Epidermal melanocyte (primary cell): ENCODE data around the gene TJP3.

Experiments
- DNase-seq: peaks from one replicate; pipeline ENCODE4 v3.0.0; 2011; ENCODE audit warnings: low spot score; ENCODE audit not compliant: insufficient read length

TJP3 gene

DNA sequence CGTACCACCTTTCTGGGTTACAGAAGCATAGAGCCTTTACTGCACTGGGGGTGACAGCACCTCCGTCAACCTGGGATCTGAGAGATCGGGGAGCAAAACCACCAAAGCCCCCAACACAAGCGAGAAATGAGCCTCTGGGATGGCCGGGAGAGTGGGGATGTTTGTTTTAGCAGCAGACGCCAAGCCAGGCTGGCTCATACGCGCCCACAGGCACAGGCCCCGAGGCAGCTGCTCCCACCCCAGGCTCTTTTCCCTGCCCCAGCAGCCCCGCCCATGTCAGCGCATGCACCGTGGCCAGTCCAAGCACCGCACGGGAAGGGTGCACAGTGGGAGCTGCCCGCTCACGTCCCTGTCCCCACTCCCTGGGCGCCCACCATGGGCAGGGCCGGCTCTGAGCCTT is 16.5 kb upstream of the TJP3 start:
- DNase-seq: no peak

DNA sequence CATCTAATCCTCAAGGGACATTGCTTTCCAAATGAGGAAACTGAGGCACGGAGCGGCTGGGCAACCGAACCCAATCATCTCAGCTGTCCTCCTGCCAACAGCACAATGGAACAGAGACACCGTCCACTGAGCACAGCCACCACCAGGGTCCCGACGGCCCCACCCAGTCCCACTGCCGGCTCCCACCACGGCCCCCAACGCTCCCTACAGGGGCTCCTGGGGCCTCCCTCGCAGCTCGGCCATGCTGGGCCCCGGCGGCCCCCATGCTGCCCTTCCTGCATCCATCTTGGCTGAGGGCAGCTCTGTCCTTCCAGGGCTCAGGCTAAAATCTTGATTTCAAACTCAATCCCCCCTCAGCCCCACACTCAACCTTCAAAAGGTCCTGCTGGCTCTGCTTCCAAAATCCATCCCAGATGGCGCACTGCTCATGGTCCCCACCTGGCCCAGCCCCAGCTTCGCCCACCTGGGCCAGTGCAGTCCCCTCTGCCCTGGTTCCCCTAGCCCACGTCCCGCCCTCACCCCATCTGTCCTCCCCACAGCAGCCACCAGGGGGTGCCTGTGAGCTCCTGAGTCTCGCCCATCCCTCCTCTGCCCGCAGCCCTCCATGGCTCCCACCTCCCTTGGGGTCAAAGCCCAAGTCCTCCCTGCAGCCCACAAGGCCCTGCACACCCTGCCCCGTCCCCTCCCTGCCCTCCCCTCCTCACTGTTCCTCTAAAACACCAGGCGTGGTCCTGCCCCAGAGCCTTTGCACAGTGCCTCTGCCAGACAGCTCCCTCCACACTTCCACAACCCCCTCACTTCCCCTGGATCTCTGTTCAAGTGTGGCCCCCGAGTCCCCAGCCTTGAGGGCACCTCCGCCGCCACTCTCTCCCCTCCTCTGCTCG is 15.8 kb upstream of the TJP3 start:
- no peak for DNase-seq

DNA sequence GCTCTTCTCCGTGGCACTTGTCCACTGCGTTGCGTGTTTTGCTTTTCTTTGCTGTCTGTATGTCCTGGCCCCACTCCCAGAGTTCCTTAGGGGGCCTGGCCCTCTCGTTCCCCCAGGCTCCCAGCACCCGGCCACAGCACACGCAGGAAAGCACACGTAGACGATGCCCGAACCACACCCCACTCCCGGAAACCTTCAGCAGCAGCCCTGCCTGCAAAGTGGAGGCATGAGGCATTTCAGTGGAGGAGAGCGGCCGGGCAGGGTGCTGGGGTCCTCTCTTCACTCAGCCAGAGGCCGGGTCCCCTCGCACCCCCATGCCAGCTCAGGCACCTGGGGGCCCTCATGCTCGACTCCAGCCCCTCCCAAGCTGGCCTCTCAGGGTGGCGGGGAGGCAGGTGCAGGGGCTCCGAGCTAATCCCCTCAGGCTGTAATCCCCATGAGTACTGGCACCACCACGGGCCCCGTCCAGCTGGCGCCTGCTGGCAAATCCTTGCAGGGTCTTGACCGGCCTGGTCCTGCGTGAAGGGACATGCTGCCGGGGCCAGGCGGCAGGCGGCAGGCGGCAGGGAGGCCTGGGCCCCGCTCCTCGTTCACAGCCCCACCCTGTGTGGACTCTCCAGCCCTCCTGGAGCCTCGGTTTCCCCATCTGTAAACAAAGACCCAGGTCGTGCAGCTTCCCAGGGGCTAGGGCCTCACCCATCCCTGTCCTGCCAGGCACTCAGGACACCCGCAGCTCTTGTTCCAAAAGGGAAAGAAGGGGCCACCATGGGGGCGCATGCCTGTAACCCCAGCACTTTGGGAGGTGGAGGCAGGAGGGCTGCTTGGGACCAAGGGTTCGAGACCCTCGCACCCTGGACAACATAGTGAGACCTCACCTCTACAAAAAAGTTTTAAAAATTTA is 14.9 kb upstream of the TJP3 start:
- no peak for DNase-seq

DNA sequence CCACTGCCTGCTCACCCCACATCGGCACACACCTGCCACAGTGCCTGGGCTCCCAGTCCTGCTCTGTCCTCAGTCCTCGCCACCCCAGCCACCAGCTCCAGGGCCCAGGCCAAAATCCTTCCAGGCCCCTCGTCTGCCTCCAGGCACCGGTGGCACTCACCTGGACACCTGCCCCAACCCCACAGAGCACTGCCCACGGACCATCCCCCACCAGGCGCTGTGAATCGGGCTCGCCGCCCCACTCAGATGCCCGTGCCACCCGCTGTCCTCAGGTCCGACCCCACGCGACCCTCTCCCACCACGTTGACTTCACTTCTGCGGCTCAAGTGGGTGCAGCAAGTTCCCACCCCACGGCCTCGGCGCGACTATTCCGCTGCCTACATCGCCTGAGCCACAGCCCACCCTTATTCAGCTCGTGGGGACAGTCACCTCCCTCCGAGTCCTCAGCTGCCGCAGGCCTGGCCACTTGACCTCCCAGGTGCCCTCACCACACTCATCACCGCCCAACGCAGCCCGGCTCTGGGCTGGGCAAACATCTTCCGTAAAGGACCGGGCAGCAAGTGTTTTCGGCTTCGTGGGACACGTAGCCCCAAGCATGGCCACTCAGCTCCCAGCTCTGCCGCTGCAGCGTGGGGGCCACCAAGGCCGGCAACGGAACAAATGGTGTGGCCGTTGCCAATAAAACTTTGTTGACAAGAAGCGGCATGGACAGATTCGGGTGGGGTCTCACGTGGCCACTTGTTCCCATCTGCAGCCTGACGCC is 13.6 kb upstream of the TJP3 start:
- DNase-seq: no peak

DNA sequence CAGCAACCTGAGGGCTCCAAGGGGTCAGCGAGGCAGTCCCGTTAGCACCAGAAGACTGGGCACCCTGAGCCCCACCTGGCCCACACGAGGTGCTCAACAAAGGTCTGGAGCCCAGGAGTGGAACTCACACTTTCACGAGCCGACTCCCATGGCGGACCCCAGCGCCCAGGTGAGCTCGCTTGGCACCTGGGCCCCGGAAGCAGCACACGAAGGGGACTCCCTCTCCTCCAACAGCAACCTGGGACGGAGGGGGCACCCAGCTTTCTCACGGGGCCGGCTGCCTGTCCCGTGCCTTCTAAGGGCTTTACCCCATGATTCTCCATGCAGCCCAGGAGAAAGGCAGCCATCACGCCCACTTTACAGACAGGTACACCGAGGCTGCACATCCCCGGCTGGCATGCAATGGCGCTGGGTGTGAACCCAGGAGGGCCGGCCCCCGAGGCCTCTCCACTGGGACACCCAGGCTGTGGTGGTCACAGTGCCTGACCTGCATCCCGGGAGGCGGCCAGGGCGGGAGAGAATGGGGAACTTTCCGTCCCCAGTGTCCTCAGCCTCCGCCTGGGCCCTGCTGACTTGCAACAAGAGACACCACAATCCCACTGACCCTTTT is 13.0 kb upstream of the TJP3 start:
- DNase-seq: no peak

DNA sequence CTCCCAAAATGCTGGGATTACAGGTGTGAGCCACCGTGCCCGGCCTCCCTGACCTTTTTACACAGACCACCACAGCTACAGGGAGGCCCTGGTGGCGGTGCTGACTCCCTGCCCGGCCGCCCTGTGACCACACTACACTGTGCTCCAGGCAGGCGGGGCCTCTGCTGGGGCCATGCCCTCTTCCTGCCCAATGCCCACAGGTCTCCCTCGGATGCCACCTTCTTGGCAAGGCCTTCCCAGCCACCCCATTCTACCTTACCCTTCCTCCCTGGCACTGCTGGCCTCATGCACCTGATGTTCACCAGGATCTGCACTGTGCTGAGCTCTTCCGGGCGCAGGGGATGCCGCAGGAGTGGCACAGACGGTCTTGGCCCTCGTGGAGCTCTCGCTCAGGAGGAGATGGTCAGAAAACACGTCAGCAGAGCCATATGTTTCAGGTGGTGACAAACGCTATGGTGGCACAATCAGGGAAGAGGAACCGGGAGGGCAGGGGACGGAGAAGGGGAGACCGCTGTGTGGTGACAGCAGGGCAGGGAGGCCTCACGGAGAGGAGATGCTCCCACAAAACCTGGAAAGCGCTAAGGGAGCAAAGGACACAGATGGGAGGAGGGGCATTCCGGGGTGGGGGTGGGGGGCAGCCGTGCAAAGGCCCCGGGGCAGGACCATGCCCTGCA is 12.1 kb upstream of the TJP3 start:
- no peak for DNase-seq

DNA sequence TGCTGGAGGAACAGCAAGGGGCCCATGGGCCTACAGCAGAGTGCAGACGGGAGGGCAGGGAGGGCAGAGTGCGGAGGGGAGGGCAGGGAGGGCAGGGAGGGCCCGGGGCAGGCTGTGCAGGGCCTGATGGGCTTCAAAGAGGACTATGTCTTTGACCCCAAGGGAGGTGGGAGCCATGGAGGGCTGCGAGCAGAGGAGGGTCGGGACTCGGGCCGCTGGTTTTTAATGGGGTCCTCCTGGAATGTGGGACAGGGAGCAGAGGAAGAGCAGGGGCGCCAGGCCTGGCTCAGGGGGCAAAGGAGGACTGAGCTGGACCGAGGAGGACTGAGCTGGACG is 11.6 kb upstream of the TJP3 start:
- DNase-seq: no peak

DNA sequence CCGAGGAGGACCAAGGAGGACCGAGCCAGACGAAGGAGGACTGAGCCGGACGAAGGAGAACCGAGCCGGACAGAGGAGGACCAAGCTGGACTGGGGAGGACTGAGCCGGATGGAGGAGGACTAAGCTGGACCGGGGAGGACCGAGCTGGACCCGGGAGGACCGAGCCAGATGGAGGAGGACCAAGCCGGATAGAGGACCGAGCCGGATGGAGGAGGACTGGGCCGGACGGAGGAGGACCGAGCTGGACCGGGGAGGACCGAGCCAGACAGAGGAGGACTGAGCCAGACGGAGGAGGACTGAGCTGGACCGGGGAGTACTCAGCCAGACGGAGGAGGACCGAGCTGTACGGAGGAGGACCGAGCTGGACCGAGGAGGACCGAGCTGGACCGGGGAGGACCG is 11.1 kb upstream of the TJP3 start:
- no peak for DNase-seq

DNA sequence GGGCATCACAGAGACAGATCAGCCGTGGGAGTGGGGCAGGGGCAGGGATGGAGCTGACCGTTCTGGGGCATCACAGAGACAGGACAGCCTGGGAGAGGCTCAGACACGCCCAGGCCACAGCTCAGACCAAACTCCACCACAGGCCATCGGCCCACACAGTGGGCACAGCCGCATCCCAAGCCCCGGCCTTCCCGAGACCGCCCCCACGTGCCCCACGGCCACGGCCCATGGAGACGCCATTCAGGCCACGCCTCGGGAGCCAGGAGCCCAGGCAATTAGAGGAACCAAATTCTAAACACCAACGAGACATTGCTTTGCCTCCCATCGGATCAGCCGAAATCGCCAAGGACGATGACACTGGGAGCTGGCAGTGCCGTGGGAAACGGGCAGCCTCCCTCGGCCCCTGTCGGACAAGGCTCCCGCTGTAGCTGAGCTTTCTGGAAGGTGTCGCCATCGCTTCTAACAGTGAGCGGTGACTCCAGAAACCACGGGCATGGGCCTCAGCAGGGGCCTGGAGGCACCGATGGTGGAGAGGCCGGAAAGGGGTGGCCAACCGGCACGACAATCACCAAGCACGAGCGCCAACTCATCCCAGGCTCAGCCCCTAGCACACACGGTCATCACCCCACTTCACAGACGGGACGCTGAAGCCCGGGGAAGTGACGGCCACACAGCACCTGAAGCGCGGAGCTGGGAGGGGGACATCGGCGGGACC is 10.4 kb upstream of the TJP3 start:
- DNase-seq: no peak

DNA sequence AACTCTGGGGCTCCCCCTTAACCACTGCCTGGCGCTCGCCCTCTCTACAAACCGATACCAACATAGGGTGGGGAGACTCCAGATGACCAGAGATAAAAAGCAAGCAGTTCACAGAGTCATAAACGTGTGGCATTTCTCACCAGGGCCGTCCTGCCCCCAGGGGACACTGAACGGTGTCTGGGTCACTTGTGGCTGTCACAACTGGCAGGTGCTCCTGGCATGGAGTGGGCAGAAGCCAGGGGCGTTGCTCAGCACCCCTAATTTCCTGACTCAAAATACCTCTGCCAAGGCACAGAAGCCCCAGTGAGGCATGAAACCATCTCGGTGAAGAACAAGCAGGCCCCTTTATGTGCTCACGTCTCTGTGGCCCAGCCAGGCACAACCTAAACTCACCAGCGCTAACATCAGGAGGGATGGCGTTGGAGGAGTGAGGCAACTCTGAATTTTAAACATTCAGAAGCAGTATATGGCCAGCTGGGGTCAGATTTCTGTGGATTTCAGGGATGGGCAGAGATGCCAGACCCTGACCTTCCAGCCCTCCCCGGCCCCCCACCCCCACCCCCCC is 9.7 kb upstream of the TJP3 start:
- DNase-seq: no peak

DNA sequence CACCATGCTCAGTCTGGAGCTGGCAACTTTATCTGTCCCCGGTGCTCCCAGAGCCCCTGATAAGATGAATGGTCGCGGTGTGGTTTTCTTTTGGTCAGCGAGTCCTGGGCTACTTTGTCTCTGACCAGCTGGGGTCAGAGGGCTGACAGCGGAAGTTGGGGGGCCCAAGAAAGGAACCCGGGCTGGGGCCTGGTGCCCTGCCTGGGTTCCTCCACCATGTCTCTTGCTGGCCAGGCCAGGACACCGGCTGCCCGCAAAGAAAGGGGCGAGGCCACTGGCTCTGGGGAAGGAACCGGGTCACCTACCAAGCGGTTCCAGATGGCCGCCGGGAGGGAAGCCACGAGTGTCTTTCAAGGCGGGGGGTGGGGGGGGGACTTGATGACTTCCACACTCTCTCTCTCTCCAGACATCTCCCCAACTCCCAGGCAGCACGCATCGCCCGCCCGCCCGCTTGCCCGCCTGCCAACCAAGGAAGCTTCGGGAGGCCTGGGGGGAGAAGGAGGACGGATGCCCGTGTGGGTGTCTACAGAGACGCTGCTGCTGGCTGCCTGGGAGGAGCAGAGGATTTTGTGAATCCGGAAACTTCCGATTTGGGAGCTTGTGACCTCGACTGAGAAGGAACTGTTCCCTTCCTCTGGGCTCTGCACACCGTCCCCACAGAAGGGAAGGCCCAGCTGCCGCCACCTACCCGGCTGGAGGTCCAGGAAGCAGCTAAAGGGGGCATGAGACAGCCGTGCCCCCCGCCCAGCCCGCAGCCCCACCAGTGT is 9.0 kb upstream of the TJP3 start:
- peak; percentile 82 for DNase-seq

DNA sequence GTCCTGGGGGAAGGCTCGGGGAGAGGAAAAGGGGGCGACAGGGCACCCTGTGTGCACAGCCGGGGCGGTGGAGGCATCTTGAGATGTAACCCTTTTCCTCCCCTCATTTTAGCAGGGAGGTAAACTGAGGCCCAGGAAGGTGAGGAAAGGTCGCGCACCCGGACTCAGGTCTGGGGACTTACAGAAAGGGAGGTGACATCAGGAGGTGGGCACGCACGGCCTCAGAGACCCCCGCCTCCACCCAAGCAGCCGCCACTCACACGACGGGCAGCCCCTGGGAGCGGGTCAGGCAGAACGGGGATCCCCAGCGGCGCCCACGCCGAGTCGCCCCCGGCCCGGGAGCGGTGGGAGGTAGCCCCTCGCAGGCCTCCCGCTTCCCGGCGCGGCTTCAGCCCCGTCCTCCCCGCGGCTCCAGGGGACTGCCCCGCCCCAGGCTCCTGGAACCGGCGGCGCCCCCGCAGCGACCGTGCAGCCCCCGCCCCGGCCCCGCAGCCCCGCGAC is 8.4 kb upstream of the TJP3 start:
- DNase-seq: no peak

DNA sequence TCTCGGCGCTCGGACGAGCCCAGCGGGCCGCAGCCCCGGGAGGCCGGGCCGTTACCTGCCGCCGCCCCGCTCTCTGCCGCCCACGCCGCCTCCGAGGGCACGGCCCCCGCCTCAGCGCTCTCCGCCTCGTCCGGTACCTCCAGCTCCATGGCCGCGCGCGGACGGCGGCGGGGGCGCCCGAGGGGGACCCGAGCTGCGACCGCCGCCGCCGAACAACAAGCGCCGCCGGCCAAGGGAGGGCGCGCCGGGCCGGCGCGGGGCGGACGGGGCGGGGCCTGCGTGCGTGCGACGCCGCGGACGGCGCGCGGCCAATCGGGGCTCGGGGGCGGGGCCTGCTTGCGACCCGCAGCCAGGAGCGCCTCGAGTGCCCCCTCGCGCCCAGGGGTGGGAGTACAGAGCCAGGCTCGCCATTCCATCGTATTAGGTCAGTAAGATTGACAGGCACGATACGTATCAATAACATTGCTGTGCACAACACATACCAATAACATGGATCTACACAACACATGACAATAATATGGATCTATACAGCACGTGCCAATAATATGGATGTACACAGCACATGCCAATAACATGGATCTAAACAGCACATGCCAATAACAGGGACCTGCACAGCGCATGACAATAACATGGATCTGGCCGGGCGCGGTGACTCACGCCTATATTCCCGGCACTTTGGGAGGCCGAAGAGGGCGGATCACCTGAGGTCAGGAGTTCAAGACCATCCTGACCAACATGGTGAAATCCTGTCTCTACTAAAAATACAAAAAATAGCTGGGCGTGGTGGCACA is 7.7 kb upstream of the TJP3 start, which contains the start of gene PIP5K1C:
Gene PIP5K1C (minus strand): TSS at position 227 of the 791 bp plus-strand sequence. CDS start 78 bp downstream, at position 149.
- peak; percentile 90 for DNase-seq

DNA sequence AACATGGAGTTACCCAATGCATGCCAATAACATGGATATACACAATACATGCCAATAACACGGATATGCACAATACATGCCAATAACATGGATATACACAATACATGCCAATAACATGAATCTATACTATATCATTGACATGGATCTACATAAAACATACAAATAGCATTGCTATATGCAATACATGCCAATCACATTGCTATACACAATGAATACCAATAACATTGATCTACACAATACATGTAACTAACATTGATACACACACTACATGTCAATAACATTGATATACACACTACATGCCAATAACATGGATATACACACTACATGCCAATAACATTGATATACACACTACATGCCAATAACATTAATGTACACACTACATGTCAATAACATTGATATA is 7.0 kb upstream of the TJP3 start:
- no peak for DNase-seq

DNA sequence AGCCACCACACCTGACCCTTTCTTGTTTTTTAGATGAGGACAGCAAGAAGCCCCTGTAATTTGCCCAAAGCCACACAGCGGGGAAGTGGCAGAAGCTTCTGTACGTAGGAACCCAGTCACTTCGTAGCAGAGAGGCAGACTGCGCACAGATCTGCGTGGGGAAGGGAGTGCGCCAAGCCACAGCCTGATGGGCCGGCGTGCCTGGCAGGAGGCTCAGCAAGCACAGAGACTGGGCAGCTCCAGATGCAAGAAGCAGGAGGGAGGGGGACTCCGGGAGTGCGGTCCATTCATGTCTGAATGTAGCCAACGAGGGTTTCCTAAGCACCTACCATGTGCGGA is 347 bp upstream of the TJP3 start:
- DNase-seq: no peak

DNA sequence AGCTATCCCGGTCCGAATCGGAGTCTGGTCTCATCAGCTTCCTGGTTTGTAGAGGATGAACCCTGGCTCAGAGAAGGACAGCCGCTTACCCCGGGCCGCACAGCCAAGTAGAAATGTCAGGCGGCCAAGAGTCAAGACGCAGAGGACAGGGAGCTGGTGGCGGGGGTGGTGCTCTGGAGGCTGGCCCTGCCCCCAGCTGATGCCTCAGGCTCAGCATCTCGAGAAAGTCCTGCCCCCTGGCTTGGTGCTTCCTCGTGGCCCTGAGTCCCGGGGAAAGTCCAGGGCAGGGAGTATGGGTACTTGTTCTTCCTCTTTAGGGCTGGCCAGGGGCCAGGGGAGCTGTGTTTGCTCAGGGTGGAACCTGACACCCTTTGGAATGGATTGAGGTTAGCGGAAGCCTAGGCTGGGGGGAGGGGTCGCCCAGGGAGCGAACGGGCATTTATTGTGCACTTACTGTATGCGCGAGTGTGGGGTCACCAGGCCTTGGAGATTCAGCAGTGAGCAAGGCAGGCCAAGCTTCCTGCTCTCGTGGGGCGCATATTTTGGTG is 2.2 kb downstream of the TJP3 start:
- DNase-seq: no peak

DNA sequence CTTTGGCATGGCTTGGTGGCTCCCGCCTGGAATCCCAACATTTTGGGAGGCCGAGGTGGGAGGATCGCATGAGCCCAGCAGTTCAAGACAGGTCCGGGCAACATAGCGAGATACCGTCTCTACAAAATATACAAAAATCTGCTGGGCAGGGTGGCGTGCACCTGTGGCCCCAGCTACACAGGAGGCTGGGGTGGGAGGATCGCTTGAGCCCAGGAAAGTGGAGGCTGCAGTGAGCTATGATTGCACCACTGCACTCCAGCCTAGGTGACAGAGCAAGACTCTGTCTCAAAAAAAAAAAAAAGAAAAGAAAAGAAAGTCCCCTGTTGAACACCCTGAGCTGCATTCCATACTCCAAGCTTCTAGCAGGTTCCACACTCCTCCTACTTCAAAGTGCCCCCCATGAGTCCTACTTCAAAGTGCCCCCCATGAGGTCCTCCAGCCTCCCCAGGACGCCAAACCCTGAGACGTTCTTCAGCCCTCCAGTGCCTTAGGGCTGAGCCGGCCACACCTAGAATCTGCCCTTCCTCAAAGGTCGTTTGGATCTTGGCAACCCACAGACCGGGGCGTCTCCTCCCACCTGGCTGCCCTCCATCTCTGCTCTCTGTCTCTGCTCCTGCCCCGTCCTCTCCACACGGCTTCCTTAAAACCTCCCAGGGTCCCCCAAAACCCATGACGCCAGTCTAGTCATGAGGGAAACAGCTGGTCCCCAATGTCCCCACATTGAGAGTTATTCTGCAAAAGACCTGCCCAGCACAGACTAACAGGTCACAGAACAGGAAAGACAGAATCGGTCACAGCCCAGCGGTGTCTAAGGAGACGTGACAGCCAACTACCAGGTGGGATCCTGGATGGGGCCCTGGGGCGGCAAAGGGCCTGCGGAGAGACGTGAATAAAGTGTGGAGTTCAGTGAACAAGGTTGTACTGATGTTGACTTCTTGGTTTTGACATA is 4.8 kb downstream of the TJP3 start:
- DNase-seq: peak; percentile 15
